ENCODE data around the gene B3GAT1.

The B3GAT1 gene

GRCh38 chr11:134409552-134410429, 2.3 kb downstream of the B3GAT1 start:
- DNase-seq: no peak

GRCh38 chr11:134407923-134408322, 4.1 kb downstream of the B3GAT1 start:
- no peak for DNase-seq

GRCh38 chr11:134407321-134407828, 4.7 kb downstream of the B3GAT1 start:
- no peak for DNase-seq

GRCh38 chr11:134406264-134407185, 5.5 kb downstream of the B3GAT1 start:
- DNase-seq: no peak

GRCh38 chr11:134405841-134406240, 6.2 kb downstream of the B3GAT1 start:
- no peak for DNase-seq

GRCh38 chr11:134405436-134405835, 6.6 kb downstream of the B3GAT1 start:
- DNase-seq: no peak

- DNase-seq: no peak
These were observed 7.3 kb downstream of the B3GAT1 start for GRCh38 chr11:134404575-134405341.

- no peak for DNase-seq
These were observed 9.1 kb downstream of the B3GAT1 start for GRCh38 chr11:134402910-134403309.

- no peak for DNase-seq
These were observed 9.9 kb downstream of the B3GAT1 start for GRCh38 chr11:134401825-134402809.

- DNase-seq: no peak
These were observed 12.0 kb downstream of the B3GAT1 start for GRCh38 chr11:134399996-134400395.

- DNase-seq: no peak
These were observed 12.8 kb downstream of the B3GAT1 start for GRCh38 chr11:134399293-134399654.

GRCh38 chr11:134398644-134399292, 13.3 kb downstream of the B3GAT1 start:
- DNase-seq: no peak

- no peak for DNase-seq
These were observed 14.0 kb downstream of the B3GAT1 start for GRCh38 chr11:134398079-134398444.

- DNase-seq: no peak
These were observed 14.6 kb downstream of the B3GAT1 start for GRCh38 chr11:134397304-134398078.

GRCh38 chr11:134395002-134395401, 17.0 kb downstream of the B3GAT1 start:
- DNase-seq: no peak

GRCh38 chr11:134394311-134394710, 17.7 kb downstream of the B3GAT1 start:
- DNase-seq: no peak

GRCh38 chr11:134393638-134394037, 18.4 kb downstream of the B3GAT1 start:
- no peak for DNase-seq

- no peak for DNase-seq
These were observed 19.0 kb downstream of the B3GAT1 start for GRCh38 chr11:134392953-134393615.

- no peak for DNase-seq
These were observed 20.4 kb downstream of the B3GAT1 start for GRCh38 chr11:134391656-134392055.

Data from activated gamma-delta T cell treated with Interleukin-2 at 50 U/mL for 16 hours (primary cell).